Measurements from ENCODE around the gene MRPL53. TPM values are rescaled to one million over a fixed set of nuclear protein-coding genes. Genes with fewer than 3 reads are reported as not detected.

MRPL53 gene
- total and polyA plus RNA-seq, 9 of the 15 experiments (the other 6 are each of a cell fraction or from before 2014, with no cell fraction given), result 11.5 to 87.9 (median 41.1) TPM

DNA sequence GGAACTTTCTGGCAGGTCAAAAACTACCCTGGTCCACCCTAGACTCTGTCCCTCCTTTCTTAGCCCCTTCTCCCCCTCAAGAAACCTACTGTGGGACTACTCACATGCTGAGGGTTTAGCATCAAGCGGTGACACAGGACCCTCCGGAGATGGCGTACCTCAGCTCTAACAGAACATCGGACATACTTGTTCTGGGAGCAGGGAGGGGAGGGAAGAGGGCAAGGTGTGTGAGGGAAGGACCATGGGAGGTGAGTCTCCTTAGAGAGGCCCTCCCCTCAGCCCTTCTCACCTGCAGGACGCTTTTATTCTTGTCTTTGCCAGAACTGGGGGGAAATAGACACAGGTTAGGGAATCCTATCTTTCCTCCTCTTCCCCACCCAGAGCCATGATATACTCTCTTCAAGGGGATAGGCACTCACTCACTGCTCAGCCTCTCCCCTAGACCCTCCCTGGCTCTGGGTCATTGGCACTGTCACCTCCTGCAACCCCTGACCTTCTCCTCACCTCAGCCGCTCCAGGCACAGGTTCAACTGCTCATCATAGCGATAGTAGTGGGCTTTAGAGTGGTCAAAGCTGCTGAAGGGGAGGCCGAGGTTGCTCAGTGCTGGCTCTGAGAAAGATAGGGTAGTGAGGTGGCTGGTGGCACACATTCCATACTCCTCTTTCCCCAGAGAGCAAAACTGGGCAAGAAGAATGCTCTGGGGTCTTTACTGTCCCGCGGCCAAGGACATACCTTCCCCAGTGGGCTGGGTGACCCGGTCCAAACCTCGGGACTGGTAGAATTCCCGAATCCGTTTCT, 33.2 kb upstream of the MRPL53 start:
- FAIRE-seq (no peak), DNase-seq (ENCODE audit: extremely low read depth in 1 of 4, low spot score in 3 of 4) (no peak), ATAC-seq (no peak)
- no peaks in the 10 kb centered on the region for H3K9me3 ChIP-seq (replicated peaks; ENCODE audit: control insufficient read depth, insufficient read depth, low read depth, low read length)
- H3K27ac ChIP-seq (ENCODE audit: extremely low read depth, low read depth, low read length), result peak overlapping the region; percentile 15
- no TSS peak for BruUV-seq (replicated peaks)
- H3K4me3 ChIP-seq, result peak overlapping the region; percentile 20
- H4K20me1 ChIP-seq (replicated peaks; ENCODE audit: control insufficient read depth, insufficient read depth, low read length), result no peaks in the 10 kb centered on the region
- no peak for TF ChIP-seq ZFX (CRISPR knock-in tag; IDR thresholded peaks at IDR 0.05)
- TF ChIP-seq, protein P1, sequence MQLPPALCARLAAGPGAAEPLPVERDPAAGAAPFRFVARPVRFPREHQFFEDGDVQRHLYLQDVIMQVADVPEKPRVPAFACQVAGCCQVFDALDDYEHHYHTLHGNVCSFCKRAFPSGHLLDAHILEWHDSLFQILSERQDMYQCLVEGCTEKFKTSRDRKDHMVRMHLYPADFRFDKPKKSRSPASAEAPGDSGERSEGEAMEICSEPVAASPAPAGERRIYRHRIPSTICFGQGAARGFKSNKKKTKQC (CRISPR knock-in tag; IDR thresholded peaks at IDR 0.05), result no peak
- TF ChIP-seq, protein P2, sequence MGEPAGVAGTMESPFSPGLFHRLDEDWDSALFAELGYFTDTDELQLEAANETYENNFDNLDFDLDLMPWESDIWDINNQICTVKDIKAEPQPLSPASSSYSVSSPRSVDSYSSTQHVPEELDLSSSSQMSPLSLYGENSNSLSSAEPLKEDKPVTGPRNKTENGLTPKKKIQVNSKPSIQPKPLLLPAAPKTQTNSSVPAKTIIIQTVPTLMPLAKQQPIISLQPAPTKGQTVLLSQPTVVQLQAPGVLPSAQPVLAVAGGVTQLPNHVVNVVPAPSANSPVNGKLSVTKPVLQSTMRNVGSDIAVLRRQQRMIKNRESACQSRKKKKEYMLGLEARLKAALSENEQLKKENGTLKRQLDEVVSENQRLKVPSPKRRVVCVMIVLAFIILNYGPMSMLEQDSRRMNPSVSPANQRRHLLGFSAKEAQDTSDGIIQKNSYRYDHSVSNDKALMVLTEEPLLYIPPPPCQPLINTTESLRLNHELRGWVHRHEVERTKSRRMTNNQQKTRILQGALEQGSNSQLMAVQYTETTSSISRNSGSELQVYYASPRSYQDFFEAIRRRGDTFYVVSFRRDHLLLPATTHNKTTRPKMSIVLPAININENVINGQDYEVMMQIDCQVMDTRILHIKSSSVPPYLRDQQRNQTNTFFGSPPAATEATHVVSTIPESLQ (CRISPR knock-in tag; IDR thresholded peaks at IDR 0.05), result 0 out of 2 replicates have a peak, but pooled peaks have one; percentile 37
- no peak for TF ChIP-seq ZNF551 (CRISPR knock-in tag; IDR thresholded peaks at IDR 0.05)
- H3K79me2 ChIP-seq (ENCODE audit: control insufficient read depth, insufficient read depth, low read length), result peaks cover 46% of the 10 kb centered on the region
- intact Hi-C loops (cut with micrococcal nuclease) (no loop called here), in situ Hi-C loops (cut with MboI) (no loop called here)
- 50% methylated on average over 13 of the region's 14 CpGs for WGBS (ENCODE audit: insufficient coverage, low coverage, missing lambda C conversion rate)
- H3K4me1 ChIP-seq (replicated peaks in 1 of 2; ENCODE audit: control insufficient read depth in 2 of 2, insufficient read depth in 2 of 2, low read length in 2 of 2), result peaks cover 46 to 66% of the 10 kb centered on the region in 2 experiments; a peak in 4 of 5 replicates
- no peaks in the 10 kb centered on the region for H3K9me1 ChIP-seq (ENCODE audit: control insufficient read depth, insufficient read depth, low read length)
- no peaks in the 10 kb centered on the region for H3K27me3 ChIP-seq (ENCODE audit: control insufficient read depth in 2 of 2, insufficient read depth in 2 of 2, low read length in 2 of 2)
- no peak overlapping the region for H2AFZ ChIP-seq (ENCODE audit: low read depth, low read length)
- ChIA-PET CTCF (ENCODE audit: low intra/inter-chr PET ratio) (interaction anchor here (0.6 kb wide), 1 partner anchor 109 kb away, joined by 3 read pairs; no protein-coding TSS in a partner anchor), POLR2A (interaction anchor here (0.5 to 1.9 kb wide), 6 partner anchors 13 to 324 kb away, joined by 3 to 5 read pairs (median 4); partner anchors contain the start of genes CCDC142 and TTC31)
- H3K4me2 ChIP-seq (ENCODE audit: insufficient read depth, low read length), result peak overlapping the region; percentile 76
- H3K36me3 ChIP-seq (ENCODE audit: control insufficient read depth, insufficient read depth, low read length), result peaks cover 13% of the 10 kb centered on the region; the same call in 2 of the 3 replicates
- peak overlapping the region; percentile 11 to 89 for H3K9ac ChIP-seq (ENCODE audit: insufficient read depth in 1 of 2, low read depth in 2 of 2, low read length in 2 of 2)
